Thyroid gland (tissue), 4 donors: ENCODE measurements around the gene DTHD1.

Experiments used
- CTCF ChIP-seq, 6 experiments: fragments of 200-600 bp in 3 of 6; fragments of 450-650 bp in 3 of 6; sonication (generic) in 3 of 6; IDR thresholded peaks; one replicate each; pipeline ENCODE4 v1.5.1; 2016 to 2019; ENCODE audit warnings: antibody characterized with exemption in 6 of 6, mild to moderate bottlenecking in 2 of 6, inconsistent platforms in 1 of 6, moderate library complexity in 1 of 6
- POLR2A ChIP-seq, 2 donors: fragments of 450-650 bp; IDR thresholded peaks; one replicate each; pipeline ENCODE4 v1.6.1; 2017; ENCODE audit warnings: antibody characterized with exemption in 2 of 2, mild to moderate bottlenecking in 2 of 2, moderate library complexity in 1 of 2

- no peak for TF ChIP-seq CTCF (IDR thresholded peaks at IDR 0.05)
- TF ChIP-seq POLR2A (IDR thresholded peaks at IDR 0.05) = no peak
Measured at GRCh38 chr4:36282503-36283030, 1.2 kb downstream of the DTHD1 start.
